ENCODE data around the gene CPT1C. TPM values are rescaled to one million over a fixed set of nuclear protein-coding genes. Genes with fewer than 3 reads are reported as not detected.

Gene CPT1C
- total and polyA plus RNA-seq, 2 donors (not counting 1 experiment from before 2014, with no cell fraction given): 0.30 to 1.7 TPM

GRCh38 chr19:49683814-49684250 is 7.1 kb upstream of the CPT1C start:
- H3K4me1 ChIP-seq (ENCODE audit: control insufficient read depth in 2 of 2, insufficient read depth in 2 of 2, low read length in 2 of 2): peaks cover 19 to 21% of the 10 kb centered on the region in 2 donors
- H3K79me2 ChIP-seq (ENCODE audit: control insufficient read depth, insufficient read depth, low read length): peaks cover 43% of the 10 kb centered on the region
- Mint-ChIP-seq H3K9me3 (ENCODE audit: insufficient read depth) (no peaks in the 10 kb centered on the region), H3K27me3 (no peaks in the 10 kb centered on the region), H3K4me1 (peaks cover 24% of the 10 kb centered on the region), H3K4me3 (no peak overlapping the region), H3K27ac (no peak overlapping the region)
- no peak overlapping the region for H3K27ac ChIP-seq (ENCODE audit: low read length in 2 of 2)
- ChIA-PET CTCF (interaction anchor here (0.5 to 0.8 kb wide), 3 partner anchors 109 to 611 kb away, joined by 3 to 4 read pairs (median 4); no protein-coding TSS in a partner anchor), POLR2A (no interaction called here)
- DNase-seq: peak; percentile 25
- 94% methylated on average over 18 of the region's 18 CpGs for WGBS (ENCODE audit: insufficient coverage)
- peaks cover 0 to 68% of the 10 kb centered on the region in 2 experiments for H3K36me3 ChIP-seq (replicated peaks in 1 of 2; ENCODE audit: control extremely low read depth in 1 of 2, control insufficient read depth in 1 of 2, extremely low read depth in 1 of 2, insufficient read depth in 2 of 2, low read length in 1 of 2)
- peaks cover 75% of the 10 kb centered on the region for H4K20me1 ChIP-seq (ENCODE audit: control insufficient read depth, insufficient read depth, low read length, poor library complexity, severe bottlenecking)
- no peak overlapping the region for H3K9ac ChIP-seq (ENCODE audit: low read length)
- H3K27me3 ChIP-seq (replicated peaks in 1 of 4; ENCODE audit: control extremely low read depth in 1 of 4, control insufficient read depth in 3 of 4, insufficient read depth in 4 of 4, low read length in 3 of 4): no peaks in the 10 kb centered on the region
- ATAC-seq (ENCODE audit: low read depth): no peak
- intact Hi-C loops (cut with micrococcal nuclease): no loop called here
- no peak overlapping the region for H3K4me3 ChIP-seq (ENCODE audit: control extremely low read depth in 1 of 5, extremely low read depth in 1 of 5, insufficient read depth in 1 of 5, low read depth in 2 of 5, low read length in 4 of 5)
- H3K4me2 ChIP-seq (replicated peaks; ENCODE audit: low read depth, low read length, poor library complexity, severe bottlenecking): no peak overlapping the region
- TF ChIP-seq EZH2 (IDR thresholded peaks at IDR 0.05; ENCODE audit: borderline replicate concordance, insufficient read depth, low read depth, low read length, poor library complexity, severe bottlenecking): no peak
- TF ChIP-seq CTCF (IDR thresholded peaks at IDR 0.05): no peak
- H3K9me3 ChIP-seq (ENCODE audit: control extremely low read depth in 1 of 3, control insufficient read depth in 2 of 3, insufficient read depth in 1 of 3, low read length in 2 of 3): no peaks in the 10 kb centered on the region
- no peak overlapping the region for H2AFZ ChIP-seq (ENCODE audit: insufficient read depth, low read depth, low read length, poor library complexity, severe bottlenecking)

GRCh38 chr19:49684251-49684982 is 6.5 kb upstream of the CPT1C start:
- no peaks in the 10 kb centered on the region for H3K9me3 Mint-ChIP-seq (ENCODE audit: insufficient read depth)
- Histone ChIP-seq H2AFZ (ENCODE audit: insufficient read depth, low read depth, low read length, poor library complexity, severe bottlenecking) (no peak overlapping the region), H3K79me2 (ENCODE audit: control insufficient read depth, insufficient read depth, low read length) (peaks cover 38% of the 10 kb centered on the region), H3K27ac (ENCODE audit: low read length in 2 of 2) (no peak overlapping the region), H3K9ac (ENCODE audit: low read length) (no peak overlapping the region), H3K4me1 (ENCODE audit: control insufficient read depth in 2 of 2, insufficient read depth in 2 of 2, low read length in 2 of 2) (peaks cover 16 to 17% of the 10 kb centered on the region in 2 donors), H3K4me2 (replicated peaks; ENCODE audit: low read depth, low read length, poor library complexity, severe bottlenecking) (no peak overlapping the region), H4K20me1 (ENCODE audit: control insufficient read depth, insufficient read depth, low read length, poor library complexity, severe bottlenecking) (peaks cover 75% of the 10 kb centered on the region), H3K27me3 (replicated peaks in 1 of 4; ENCODE audit: control extremely low read depth in 1 of 4, control insufficient read depth in 3 of 4, insufficient read depth in 4 of 4, low read length in 3 of 4) (peaks cover 0 to 2% (median under 1%) of the 10 kb centered on the region in 4 experiments), H3K4me3 (ENCODE audit: control extremely low read depth in 1 of 5, extremely low read depth in 1 of 5, insufficient read depth in 1 of 5, low read depth in 2 of 5, low read length in 4 of 5) (no peak overlapping the region), H3K9me3 (ENCODE audit: control extremely low read depth in 1 of 3, control insufficient read depth in 2 of 3, insufficient read depth in 1 of 3, low read length in 2 of 3) (peaks cover 0 to under 1% (median 0%) of the 10 kb centered on the region in 3 donors), H3K36me3 (replicated peaks in 1 of 2; ENCODE audit: control extremely low read depth in 1 of 2, control insufficient read depth in 1 of 2, extremely low read depth in 1 of 2, insufficient read depth in 2 of 2, low read length in 1 of 2) (peaks cover 0 to 68% of the 10 kb centered on the region in 2 experiments)
- no peak for ATAC-seq (ENCODE audit: low read depth)
- no peaks in the 10 kb centered on the region for H3K27me3 Mint-ChIP-seq
- TF ChIP-seq EZH2 (IDR thresholded peaks at IDR 0.05; ENCODE audit: borderline replicate concordance, insufficient read depth, low read depth, low read length, poor library complexity, severe bottlenecking): no peak
- peak; percentile 64 for TF ChIP-seq CTCF (IDR thresholded peaks at IDR 0.05)
- peaks cover 21% of the 10 kb centered on the region for H3K4me1 Mint-ChIP-seq
- no peak overlapping the region for H3K27ac Mint-ChIP-seq
- DNase-seq: peak; percentile 57
- CTCF ChIA-PET: interaction anchor here (0.5 to 1.4 kb wide), 5 partner anchors 9 to 611 kb away, joined by 3 to 5 read pairs (median 4); no protein-coding TSS in a partner anchor
- WGBS (ENCODE audit: insufficient coverage): 89% methylated on average over 34 of the region's 35 CpGs
- no peak overlapping the region for H3K4me3 Mint-ChIP-seq
- POLR2A ChIA-PET: no interaction called here
- intact Hi-C loops (cut with micrococcal nuclease): no loop called here
